Progenitor cell of endocrine pancreas (in vitro differentiated cells): ENCODE data around the gene SGK1. TPM values are rescaled to one million over a fixed set of nuclear protein-coding genes. Genes with fewer than 3 reads are reported as not detected.

ENCODE experiments used
- DNase-seq: peaks from one replicate; pipeline ENCODE4 v3.0.0; 2021; ENCODE audit warnings: low spot score; ENCODE audit not compliant: unreplicated experiment
- H3K27ac Mint-ChIP-seq: 2 replicates; pipeline ENCODE4 v1.8.0; 2021; ENCODE audit warnings: mild to moderate bottlenecking, moderate library complexity, mixed read lengths
- H3K27me3 Mint-ChIP-seq: 2 replicates; pipeline ENCODE4 v1.8.0; 2021; ENCODE audit warnings: mixed read lengths
- H3K36me3 Mint-ChIP-seq: 2 replicates; pipeline ENCODE4 v1.8.0; 2022; ENCODE audit warnings: mixed read lengths; ENCODE audit not compliant: insufficient read depth
- H3K4me1 Mint-ChIP-seq: 2 replicates; pipeline ENCODE4 v1.8.0; 2021; ENCODE audit warnings: low read depth, mixed read lengths
- H3K4me3 Mint-ChIP-seq: 2 replicates; pipeline ENCODE4 v1.8.0; 2021; ENCODE audit warnings: low read depth, mild to moderate bottlenecking, moderate library complexity, mixed read lengths
- H3K9me3 Mint-ChIP-seq: 2 replicates; pipeline ENCODE4 v1.8.0; 2021; ENCODE audit warnings: low read depth, mixed read lengths
- total RNA-seq: library from RNA; stranded (reverse); gene quantifications from 2 replicates; pipeline ENCODE4 v1.2.1, GENCODE V29; 2021
- TF ChIP-seq, protein P1 (sequence below): fragments of 200-600 bp; sonication (generic); IDR thresholded peaks from one replicate; pipeline ENCODE4 v1.5.0; 2021; ENCODE audit warnings: antibody characterized with exemption, mild to moderate bottlenecking; ENCODE audit not compliant: unreplicated experiment

The SGK1 gene
- total RNA-seq, 1 donor from 2014 or later, result 13.9 TPM

DNA sequence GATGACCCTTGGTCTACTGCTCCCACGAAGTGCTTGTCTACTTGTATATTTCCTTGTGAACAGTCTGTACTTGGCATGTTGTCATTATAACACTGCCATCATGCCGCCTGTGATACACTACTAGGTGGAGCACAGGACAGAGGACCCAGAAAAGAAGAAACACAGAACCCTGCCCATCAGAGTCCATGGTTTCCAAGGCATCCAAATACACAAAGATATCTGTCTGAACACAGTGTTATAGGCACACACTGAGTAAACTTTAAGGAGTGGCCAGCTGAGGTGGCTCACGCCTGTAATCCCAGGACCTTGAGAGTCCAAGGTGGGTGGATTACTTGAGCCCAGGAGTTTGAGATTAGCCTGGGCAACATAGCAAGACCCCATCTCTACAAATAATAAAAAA is 155.0 kb downstream of the SGK1 start:
- Mint-ChIP-seq H3K27ac (no peak overlapping the region), H3K27me3 (no peaks in the 10 kb centered on the region), H3K9me3 (peaks cover 2% of the 10 kb centered on the region), H3K36me3 (peaks cover 6% of the 10 kb centered on the region), H3K4me3 (no peak overlapping the region), H3K4me1 (peaks cover 14% of the 10 kb centered on the region)
- TF ChIP-seq, protein P1, sequence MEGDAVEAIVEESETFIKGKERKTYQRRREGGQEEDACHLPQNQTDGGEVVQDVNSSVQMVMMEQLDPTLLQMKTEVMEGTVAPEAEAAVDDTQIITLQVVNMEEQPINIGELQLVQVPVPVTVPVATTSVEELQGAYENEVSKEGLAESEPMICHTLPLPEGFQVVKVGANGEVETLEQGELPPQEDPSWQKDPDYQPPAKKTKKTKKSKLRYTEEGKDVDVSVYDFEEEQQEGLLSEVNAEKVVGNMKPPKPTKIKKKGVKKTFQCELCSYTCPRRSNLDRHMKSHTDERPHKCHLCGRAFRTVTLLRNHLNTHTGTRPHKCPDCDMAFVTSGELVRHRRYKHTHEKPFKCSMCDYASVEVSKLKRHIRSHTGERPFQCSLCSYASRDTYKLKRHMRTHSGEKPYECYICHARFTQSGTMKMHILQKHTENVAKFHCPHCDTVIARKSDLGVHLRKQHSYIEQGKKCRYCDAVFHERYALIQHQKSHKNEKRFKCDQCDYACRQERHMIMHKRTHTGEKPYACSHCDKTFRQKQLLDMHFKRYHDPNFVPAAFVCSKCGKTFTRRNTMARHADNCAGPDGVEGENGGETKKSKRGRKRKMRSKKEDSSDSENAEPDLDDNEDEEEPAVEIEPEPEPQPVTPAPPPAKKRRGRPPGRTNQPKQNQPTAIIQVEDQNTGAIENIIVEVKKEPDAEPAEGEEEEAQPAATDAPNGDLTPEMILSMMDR, result no peak
- DNase-seq, result no peak

DNA sequence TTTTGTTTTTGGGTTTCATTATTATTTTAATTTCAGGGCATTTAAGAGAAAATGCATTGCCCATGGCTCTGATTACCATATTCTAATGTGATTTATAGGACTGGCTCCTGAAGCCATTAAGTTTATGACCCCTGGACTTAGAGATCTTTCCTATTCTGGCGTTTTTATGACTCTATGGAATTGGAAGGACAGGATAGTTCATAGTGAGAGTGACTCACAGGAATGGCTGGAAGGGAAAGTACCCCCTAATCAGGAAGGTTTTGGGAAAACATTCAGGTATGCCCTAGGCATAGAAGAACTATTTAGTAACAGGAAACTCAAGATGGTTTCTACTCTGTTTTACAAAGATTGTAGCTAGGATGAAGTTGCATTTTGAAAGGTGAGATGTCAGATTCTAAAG is 156.9 kb downstream of the SGK1 start:
- H3K36me3 Mint-ChIP-seq, result peaks cover 1% of the 10 kb centered on the region
- TF ChIP-seq, protein P1, result no peak
- H3K27ac Mint-ChIP-seq, result no peak overlapping the region
- no peaks in the 10 kb centered on the region for H3K27me3 Mint-ChIP-seq
- H3K9me3 Mint-ChIP-seq, result peaks cover 2% of the 10 kb centered on the region
- no peak overlapping the region for H3K4me3 Mint-ChIP-seq
- peaks cover 7% of the 10 kb centered on the region for H3K4me1 Mint-ChIP-seq
- no peak for DNase-seq

DNA sequence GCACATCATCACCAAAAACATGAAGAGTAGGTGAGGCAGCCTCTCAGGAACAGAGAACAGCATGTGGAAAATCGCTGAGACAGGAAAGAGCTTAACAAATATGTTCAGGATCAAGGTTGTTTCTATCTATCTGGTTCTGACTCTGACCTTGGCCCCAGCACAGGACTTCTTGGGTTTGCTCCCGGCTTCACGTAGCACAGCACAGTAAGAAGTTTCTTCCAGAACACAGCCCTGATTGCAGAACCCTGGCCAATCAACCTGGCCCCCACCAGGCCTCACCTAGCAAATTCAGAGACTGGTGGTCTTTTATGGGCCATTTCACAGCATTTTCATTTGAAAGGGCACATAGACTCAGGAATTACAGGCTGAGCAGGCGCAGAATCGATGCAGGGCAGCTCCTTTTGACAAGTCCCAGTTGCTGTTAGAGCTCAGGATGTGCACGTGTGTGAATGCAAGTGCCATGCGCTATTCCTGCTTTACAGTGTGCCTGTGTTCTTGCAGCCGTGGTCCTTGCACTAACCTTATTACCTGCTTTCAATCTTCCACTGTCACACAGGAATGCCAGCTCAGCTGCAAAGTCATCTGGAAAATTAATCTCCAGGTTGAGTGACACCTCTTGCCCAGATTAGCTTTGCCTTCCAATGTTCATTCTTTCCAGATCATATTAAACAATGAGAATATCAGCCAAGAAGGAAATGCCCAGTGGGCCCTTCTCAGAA is 165.0 kb downstream of the SGK1 start:
- Mint-ChIP-seq H3K36me3 (no peaks in the 10 kb centered on the region), H3K9me3 (no peaks in the 10 kb centered on the region), H3K4me3 (no peak overlapping the region), H3K27ac (no peak overlapping the region), H3K27me3 (no peaks in the 10 kb centered on the region), H3K4me1 (peaks cover 17% of the 10 kb centered on the region)
- DNase-seq, result no peak
- TF ChIP-seq, protein P1, result no peak

DNA sequence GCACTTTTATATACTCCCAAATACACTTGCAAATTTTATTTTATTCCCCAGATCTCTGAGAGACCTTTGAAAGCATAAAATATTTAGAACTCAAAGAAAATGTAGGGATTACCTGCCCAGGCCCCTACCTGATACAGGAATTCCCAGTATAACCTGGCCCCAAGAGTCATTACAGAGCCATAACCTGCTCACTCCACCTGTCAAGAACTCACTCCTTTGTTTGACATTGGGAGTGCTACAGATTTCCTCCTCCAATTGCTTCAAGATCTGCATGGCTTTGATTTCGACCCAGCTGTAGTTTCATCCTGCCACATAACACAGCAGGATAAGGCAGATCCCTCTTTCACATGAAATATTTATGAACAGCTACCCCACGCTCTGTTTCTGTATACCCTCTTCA is 169.3 kb downstream of the SGK1 start:
- TF ChIP-seq, protein P1, result no peak
- Mint-ChIP-seq H3K36me3 (no peaks in the 10 kb centered on the region), H3K4me1 (peaks cover 17% of the 10 kb centered on the region), H3K4me3 (no peak overlapping the region), H3K9me3 (no peaks in the 10 kb centered on the region), H3K27ac (no peak overlapping the region), H3K27me3 (no peaks in the 10 kb centered on the region)
- no peak for DNase-seq

DNA sequence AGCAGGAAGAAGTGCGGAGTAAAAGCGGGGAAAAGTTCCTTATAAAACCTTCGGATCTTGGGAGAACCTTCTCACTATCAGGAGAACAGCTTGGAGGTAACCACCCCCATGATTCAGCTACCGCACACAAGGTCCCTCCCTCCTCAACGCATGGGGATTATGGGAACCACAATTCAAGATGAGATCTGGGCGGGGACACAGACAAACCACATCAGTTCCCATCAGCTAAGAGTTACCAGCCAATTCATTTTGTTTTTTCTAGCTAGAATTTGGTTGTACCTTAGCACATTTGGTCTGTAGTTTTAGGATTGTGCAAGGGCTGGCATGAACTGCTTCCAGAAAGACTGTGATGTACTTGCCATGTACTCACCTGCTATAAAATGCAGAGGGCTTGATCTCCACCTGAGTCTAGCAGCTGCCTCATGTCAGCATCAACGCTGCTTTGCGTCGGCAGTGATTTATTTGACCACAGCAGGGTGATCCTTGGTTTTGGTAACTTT is 170.8 kb downstream of the SGK1 start:
- Mint-ChIP-seq H3K27me3 (no peaks in the 10 kb centered on the region), H3K9me3 (no peaks in the 10 kb centered on the region), H3K4me1 (peaks cover 6% of the 10 kb centered on the region), H3K4me3 (no peak overlapping the region), H3K36me3 (no peaks in the 10 kb centered on the region), H3K27ac (no peak overlapping the region)
- TF ChIP-seq, protein P1, result no peak
- no peak for DNase-seq
